Colonic mucosa (tissue), 4 donors: ENCODE data around the gene PEPD. TPM values are rescaled to one million over a fixed set of nuclear protein-coding genes. Genes with fewer than 3 reads are reported as not detected.

Source experiments
- DNase-seq: peaks from one replicate; pipeline ENCODE4 v3.0.0-alpha.2; 2020
- H3K27ac ChIP-seq: fragments of 200-600 bp; one replicate; pipeline ENCODE4 v1.8.0; 2021
- H3K27me3 ChIP-seq: fragments of 200-600 bp; one replicate; pipeline ENCODE4 v1.8.0; 2021
- H3K36me3 ChIP-seq: fragments of 200-600 bp; one replicate; pipeline ENCODE4 v1.8.0; 2021
- H3K4me1 ChIP-seq: fragments of 200-600 bp; one replicate; pipeline ENCODE4 v1.8.0; 2021; ENCODE audit warnings: mild to moderate bottlenecking
- H3K4me3 ChIP-seq: fragments of 200-600 bp; one replicate; pipeline ENCODE4 v1.8.0; 2021
- H3K9ac ChIP-seq, 2 donors: one replicate each; pipeline ENCODE4 v1.7.0; 2013; ENCODE audit warnings: control low read depth in 2 of 2, low read depth in 2 of 2, low read length in 2 of 2
- H3K9me3 ChIP-seq: fragments of 200-600 bp; one replicate; pipeline ENCODE4 v1.8.0; 2021
- intact Hi-C: fragments of 100-400 bp; cut with DNase I; formaldehyde crosslinking; loops from one replicate; pipeline ENCODE4 v1.14.1; 2022
- total RNA-seq, 2 donors: library from RNA; stranded (reverse); fragmentation: NEBNext Ultra II Directional in 1 of 2; extraction: Animal tissue kit (Norgen Biotek cat#: 25700) in 1 of 2; gene quantifications; one replicate each; pipeline ENCODE4 v1.2.1, GENCODE V29; 2021
- TF ChIP-seq, protein P1 (sequence below): fragments of 200-600 bp; IDR thresholded peaks from one replicate; pipeline ENCODE4 v1.8.0; 2022; ENCODE audit warnings: antibody characterized with exemption, mild to moderate bottlenecking
- donor health status: healthy.
- donor health status: DM: no; HTN: no; CAD: no.
- donor health status: DM: no; HTN: no; CAD: no.

The PEPD gene
- total RNA-seq, 2 donors from 2014 or later = 47.9 to 71.4 TPM

DNA sequence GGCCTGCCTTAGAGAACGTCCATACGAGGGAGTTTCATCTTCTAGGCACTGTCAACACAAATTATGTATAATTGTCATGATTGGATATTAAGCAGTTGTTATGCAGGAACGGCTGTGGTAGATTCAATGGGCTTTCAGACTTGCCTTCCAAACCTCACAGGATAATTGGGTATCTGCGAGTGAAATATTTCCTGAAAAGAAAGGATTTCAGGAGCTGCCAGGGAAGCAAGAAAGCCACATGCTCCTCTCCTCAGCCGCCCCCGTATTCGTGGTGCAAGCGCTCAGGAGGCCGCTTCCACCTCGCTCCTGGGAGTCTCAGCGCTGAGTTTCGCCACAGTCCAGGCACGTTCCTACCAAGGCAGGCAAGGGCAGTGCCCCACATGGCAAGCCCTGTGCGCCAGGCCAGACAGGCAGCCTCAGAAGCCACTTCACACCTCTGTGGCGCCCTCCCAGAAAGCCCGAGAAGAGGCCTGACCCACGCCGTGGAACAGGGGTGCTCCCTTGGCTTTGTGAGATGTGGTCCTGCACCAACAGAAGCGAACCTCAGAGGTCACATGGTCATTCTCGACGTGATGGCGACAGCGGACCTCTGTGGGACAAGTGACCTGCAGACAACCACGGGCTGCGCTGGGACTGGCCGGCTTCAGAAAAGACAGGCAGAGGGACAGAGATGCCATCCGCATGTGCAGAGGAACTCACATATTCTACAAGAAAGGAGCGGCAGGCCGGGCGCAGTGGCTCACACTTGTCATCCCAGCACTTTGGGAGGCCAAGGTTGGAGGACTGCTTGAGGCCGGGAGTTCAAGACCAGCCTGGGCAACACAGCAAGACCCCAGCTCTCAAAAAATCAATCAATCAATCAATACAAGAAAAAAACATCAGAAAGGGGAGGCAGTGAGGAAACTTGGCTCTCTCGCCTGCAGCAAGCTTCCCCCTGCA is 106.7 kb downstream of the PEPD start:
- Histone ChIP-seq H3K9ac (no peak overlapping the region), H3K4me1 (no peaks in the 10 kb centered on the region), H3K4me3 (no peak overlapping the region), H3K36me3 (no peaks in the 10 kb centered on the region), H3K9me3 (no peaks in the 10 kb centered on the region), H3K27me3 (no peaks in the 10 kb centered on the region), H3K27ac (no peak overlapping the region)
- TF ChIP-seq, protein P1, sequence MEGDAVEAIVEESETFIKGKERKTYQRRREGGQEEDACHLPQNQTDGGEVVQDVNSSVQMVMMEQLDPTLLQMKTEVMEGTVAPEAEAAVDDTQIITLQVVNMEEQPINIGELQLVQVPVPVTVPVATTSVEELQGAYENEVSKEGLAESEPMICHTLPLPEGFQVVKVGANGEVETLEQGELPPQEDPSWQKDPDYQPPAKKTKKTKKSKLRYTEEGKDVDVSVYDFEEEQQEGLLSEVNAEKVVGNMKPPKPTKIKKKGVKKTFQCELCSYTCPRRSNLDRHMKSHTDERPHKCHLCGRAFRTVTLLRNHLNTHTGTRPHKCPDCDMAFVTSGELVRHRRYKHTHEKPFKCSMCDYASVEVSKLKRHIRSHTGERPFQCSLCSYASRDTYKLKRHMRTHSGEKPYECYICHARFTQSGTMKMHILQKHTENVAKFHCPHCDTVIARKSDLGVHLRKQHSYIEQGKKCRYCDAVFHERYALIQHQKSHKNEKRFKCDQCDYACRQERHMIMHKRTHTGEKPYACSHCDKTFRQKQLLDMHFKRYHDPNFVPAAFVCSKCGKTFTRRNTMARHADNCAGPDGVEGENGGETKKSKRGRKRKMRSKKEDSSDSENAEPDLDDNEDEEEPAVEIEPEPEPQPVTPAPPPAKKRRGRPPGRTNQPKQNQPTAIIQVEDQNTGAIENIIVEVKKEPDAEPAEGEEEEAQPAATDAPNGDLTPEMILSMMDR = no peak
- intact Hi-C loops = no loop called here
- no peak for DNase-seq

GRCh38 chr19:33413868-33414666 is 107.5 kb downstream of the PEPD start:
- Histone ChIP-seq H3K36me3 (no peaks in the 10 kb centered on the region), H3K4me1 (no peaks in the 10 kb centered on the region), H3K27ac (no peak overlapping the region), H3K4me3 (no peak overlapping the region), H3K9me3 (no peaks in the 10 kb centered on the region), H3K27me3 (no peaks in the 10 kb centered on the region), H3K9ac (no peak overlapping the region)
- DNase-seq = no peak
- TF ChIP-seq, protein P1 = no peak
- intact Hi-C loops = no loop called here

DNA sequence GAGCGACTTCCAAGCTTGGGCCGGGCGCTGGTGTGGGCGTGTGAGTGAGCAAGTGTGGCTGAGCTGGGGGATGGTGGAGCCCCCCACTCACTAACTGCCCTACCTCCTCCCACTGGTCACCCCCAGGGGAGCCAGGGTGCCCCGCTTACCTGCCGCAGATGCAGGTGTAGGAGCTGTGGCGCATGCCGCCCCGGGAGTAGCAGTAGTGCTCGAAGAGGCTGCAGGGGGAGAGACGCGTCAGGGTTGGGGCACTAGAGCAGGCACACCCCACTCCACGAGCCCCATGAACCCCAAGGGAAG is 108.2 kb downstream of the PEPD start:
- Histone ChIP-seq H3K4me3 (no peak overlapping the region), H3K27me3 (no peaks in the 10 kb centered on the region), H3K4me1 (no peaks in the 10 kb centered on the region), H3K36me3 (no peaks in the 10 kb centered on the region), H3K9me3 (no peaks in the 10 kb centered on the region), H3K27ac (no peak overlapping the region), H3K9ac (no peak overlapping the region)
- intact Hi-C loops = no loop called here
- DNase-seq = no peak
- TF ChIP-seq, protein P1 = no peak

DNA sequence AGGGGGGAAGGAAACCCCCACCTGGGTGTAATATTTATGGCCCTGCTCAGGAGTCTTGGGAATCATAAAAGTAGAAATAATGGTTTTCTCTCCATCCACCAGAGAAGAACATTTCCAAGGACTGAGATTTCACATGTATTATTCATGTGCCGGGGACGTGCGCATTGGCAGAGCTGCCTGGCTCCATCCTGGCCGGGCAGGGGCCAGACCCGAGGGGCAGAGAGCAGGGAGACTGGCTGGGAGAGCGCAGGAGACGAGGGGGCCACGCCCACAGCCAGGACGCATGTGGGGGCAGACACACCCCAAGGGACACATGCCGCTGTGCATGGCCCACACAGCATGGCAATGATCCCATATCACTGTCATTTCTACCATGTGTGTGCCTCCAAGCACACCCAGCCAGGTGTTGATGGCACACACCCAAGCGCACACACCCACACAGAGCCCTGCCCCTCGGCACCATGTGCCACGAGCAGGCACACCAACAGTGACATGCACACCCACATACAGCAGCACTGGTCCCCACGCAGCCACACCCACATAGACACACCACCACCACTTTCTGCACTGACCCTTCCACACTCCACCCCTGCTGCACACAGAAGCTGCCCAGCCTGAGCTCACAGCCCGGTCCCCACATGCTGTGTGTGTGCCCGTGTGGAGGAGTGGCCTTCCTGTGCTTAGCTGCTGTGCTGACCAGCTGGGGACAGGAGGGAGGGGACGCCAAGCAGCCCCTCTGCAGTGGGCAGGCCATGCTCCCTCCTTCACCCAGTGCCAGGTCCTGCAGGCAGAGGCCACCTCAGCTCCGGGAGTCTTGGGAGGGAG is 108.8 kb downstream of the PEPD start:
- no peaks in the 10 kb centered on the region for H3K27me3 ChIP-seq
- H3K4me1 ChIP-seq = no peaks in the 10 kb centered on the region
- H3K4me3 ChIP-seq = no peak overlapping the region
- no peak overlapping the region for H3K27ac ChIP-seq
- intact Hi-C loops = no loop called here
- H3K9ac ChIP-seq = no peak overlapping the region
- TF ChIP-seq, protein P1 = no peak
- no peaks in the 10 kb centered on the region for H3K9me3 ChIP-seq
- no peak for DNase-seq
- H3K36me3 ChIP-seq = no peaks in the 10 kb centered on the region

GRCh38 chr19:33411621-33412180 is 109.9 kb downstream of the PEPD start:
- no peaks in the 10 kb centered on the region for H3K9me3 ChIP-seq
- no peak overlapping the region for H3K4me3 ChIP-seq
- TF ChIP-seq, protein P1 = no peak
- H3K36me3 ChIP-seq = no peaks in the 10 kb centered on the region
- H3K27ac ChIP-seq = no peak overlapping the region
- no peak for DNase-seq
- no peaks in the 10 kb centered on the region for H3K4me1 ChIP-seq
- no peaks in the 10 kb centered on the region for H3K27me3 ChIP-seq
- H3K9ac ChIP-seq = no peak overlapping the region
- intact Hi-C loops = no loop called here
